Loucy (cell line): Measurements from ENCODE around the gene FGGY.

Experiments
- H2AFZ ChIP-seq: fragments of 200-600 bp; sonication (generic); 2 replicates; pipeline ENCODE4 v1.6.0; 2016; ENCODE audit warnings: antibody characterized with exemption, mild to moderate bottlenecking, low read length, moderate library complexity
- H3F3A ChIP-seq: fragments of 200-600 bp; 2 replicates; pipeline ENCODE4 v1.6.0; 2016; ENCODE audit warnings: antibody characterized with exemption, low read depth, mild to moderate bottlenecking
- H3K27me3 ChIP-seq: fragments of 200-600 bp; sonication (generic); 2 replicates; pipeline ENCODE4 v1.6.1; 2014; ENCODE audit warnings: low read length, mild to moderate bottlenecking; ENCODE audit not compliant: insufficient read depth, poor library complexity, severe bottlenecking
- H3K36me3 ChIP-seq: fragments of 200-600 bp; sonication (generic); 2 replicates; pipeline ENCODE4 v1.6.1; 2016; ENCODE audit warnings: low read length; ENCODE audit not compliant: insufficient read depth
- H3K4me1 ChIP-seq: fragments of 200-600 bp; sonication (generic); 2 replicates; pipeline ENCODE4 v1.5.1; 2014; ENCODE audit warnings: low read length, mild to moderate bottlenecking; ENCODE audit not compliant: insufficient read depth, poor library complexity, severe bottlenecking
- H3K4me2 ChIP-seq: fragments of 200-600 bp; sonication (generic); 2 replicates; pipeline ENCODE4 v1.6.0; 2014; ENCODE audit warnings: antibody characterized with exemption, low read length, low read depth, mild to moderate bottlenecking; ENCODE audit not compliant: poor library complexity, severe bottlenecking
- H3K4me3 ChIP-seq: fragments of 200-600 bp; sonication (generic); 2 replicates; pipeline ENCODE4 v1.5.1; 2014; ENCODE audit warnings: low read length, mild to moderate bottlenecking, mixed read lengths; ENCODE audit not compliant: poor library complexity, severe bottlenecking
- H3K79me2 ChIP-seq: fragments of 200-600 bp; sonication (generic); 2 replicates; pipeline ENCODE4 v1.6.1; 2014; ENCODE audit warnings: low read length; ENCODE audit not compliant: insufficient read depth
- H3K9ac ChIP-seq: fragments of 200-600 bp; sonication (generic); 2 replicates; pipeline ENCODE4 v1.6.0; 2014; ENCODE audit warnings: mild to moderate bottlenecking, low read depth, low read length, moderate library complexity; ENCODE audit not compliant: poor library complexity, severe bottlenecking
- H3K9me2 ChIP-seq: fragments of 200-600 bp; sonication (generic); replicated peaks from 2 replicates; pipeline ENCODE4 v1.6.1; 2016; ENCODE audit warnings: low read depth, low read length, mixed read lengths
- H3K9me3 ChIP-seq: fragments of 200-600 bp; sonication (generic); 2 replicates; pipeline ENCODE4 v1.6.1; 2014; ENCODE audit warnings: mild to moderate bottlenecking, antibody characterized with exemption, low read length, low read depth; ENCODE audit not compliant: insufficient read depth
- H4K20me1 ChIP-seq: fragments of 200-600 bp; sonication (generic); 2 replicates; pipeline ENCODE4 v1.6.0; 2014; ENCODE audit warnings: antibody characterized with exemption, low read length, mild to moderate bottlenecking; ENCODE audit not compliant: insufficient read depth, poor library complexity, severe bottlenecking
- EZH2phosphoT487 ChIP-seq: fragments of 200-600 bp; IDR thresholded peaks from 2 replicates; pipeline ENCODE4 v1.6.1; 2018; ENCODE audit warnings: antibody characterized with exemption, mild to moderate bottlenecking, moderate library complexity, borderline replicate concordance
- TF ChIP-seq, protein P1 (sequence below): fragments of 200-600 bp; sonication (generic); conservative IDR thresholded peaks from 2 replicates; pipeline ENCODE4 v1.5.1; 2014; ENCODE audit warnings: mild to moderate bottlenecking, antibody characterized with exemption, low read length

FGGY gene

GRCh38 chr1:59414406-59415133 lies 117.7 kb downstream of the FGGY start:
- TF ChIP-seq, protein P1, sequence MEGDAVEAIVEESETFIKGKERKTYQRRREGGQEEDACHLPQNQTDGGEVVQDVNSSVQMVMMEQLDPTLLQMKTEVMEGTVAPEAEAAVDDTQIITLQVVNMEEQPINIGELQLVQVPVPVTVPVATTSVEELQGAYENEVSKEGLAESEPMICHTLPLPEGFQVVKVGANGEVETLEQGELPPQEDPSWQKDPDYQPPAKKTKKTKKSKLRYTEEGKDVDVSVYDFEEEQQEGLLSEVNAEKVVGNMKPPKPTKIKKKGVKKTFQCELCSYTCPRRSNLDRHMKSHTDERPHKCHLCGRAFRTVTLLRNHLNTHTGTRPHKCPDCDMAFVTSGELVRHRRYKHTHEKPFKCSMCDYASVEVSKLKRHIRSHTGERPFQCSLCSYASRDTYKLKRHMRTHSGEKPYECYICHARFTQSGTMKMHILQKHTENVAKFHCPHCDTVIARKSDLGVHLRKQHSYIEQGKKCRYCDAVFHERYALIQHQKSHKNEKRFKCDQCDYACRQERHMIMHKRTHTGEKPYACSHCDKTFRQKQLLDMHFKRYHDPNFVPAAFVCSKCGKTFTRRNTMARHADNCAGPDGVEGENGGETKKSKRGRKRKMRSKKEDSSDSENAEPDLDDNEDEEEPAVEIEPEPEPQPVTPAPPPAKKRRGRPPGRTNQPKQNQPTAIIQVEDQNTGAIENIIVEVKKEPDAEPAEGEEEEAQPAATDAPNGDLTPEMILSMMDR = no peak
- no peak for TF ChIP-seq EZH2phosphoT487
- no peak overlapping the region for H3K9ac ChIP-seq
- no peaks in the 10 kb centered on the region for H3F3A ChIP-seq
- H3K36me3 ChIP-seq = no peaks in the 10 kb centered on the region
- no peak overlapping the region for H3K4me3 ChIP-seq
- no peaks in the 10 kb centered on the region for H3K9me2 ChIP-seq
- H3K79me2 ChIP-seq = no peaks in the 10 kb centered on the region
- no peaks in the 10 kb centered on the region for H4K20me1 ChIP-seq
- H3K4me2 ChIP-seq = no peak overlapping the region
- no peaks in the 10 kb centered on the region for H3K27me3 ChIP-seq
- H3K4me1 ChIP-seq = peaks cover 33% of the 10 kb centered on the region
- H3K9me3 ChIP-seq = no peaks in the 10 kb centered on the region
- H2AFZ ChIP-seq = no peak overlapping the region

DNA sequence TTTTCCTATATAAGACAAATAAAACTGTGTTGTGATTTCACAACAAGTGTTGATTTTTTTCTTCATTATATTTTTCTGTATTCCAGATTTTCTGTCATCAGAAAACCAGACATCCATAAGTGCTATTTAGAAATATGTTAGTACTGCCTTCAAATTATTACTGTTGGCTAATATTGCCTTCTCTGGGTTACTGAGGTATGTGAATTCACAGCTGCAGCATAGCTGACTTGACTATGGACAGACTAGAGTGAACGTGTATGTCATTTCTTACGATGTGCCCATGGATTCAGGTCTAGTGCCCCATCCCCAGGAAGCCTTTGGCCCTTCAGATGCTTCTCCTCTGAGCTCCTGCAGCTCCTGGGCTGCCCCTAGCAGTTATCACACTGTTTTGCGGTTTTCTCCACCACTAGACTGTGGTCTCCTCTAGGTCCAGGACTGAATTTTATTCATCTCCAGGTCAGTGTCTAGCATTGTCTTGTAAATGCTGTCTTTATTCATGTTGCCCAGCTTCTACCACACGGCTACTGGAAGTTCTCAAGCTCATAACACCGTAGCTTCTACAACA lies 118.5 kb downstream of the FGGY start:
- Histone ChIP-seq H3K36me3 (no peaks in the 10 kb centered on the region), H3K79me2 (no peaks in the 10 kb centered on the region), H4K20me1 (no peaks in the 10 kb centered on the region), H2AFZ (no peak overlapping the region), H3F3A (no peaks in the 10 kb centered on the region), H3K9ac (no peak overlapping the region), H3K9me2 (no peaks in the 10 kb centered on the region), H3K27me3 (no peaks in the 10 kb centered on the region), H3K9me3 (no peaks in the 10 kb centered on the region), H3K4me2 (no peak overlapping the region), H3K4me3 (no peak overlapping the region), H3K4me1 (peaks cover 33% of the 10 kb centered on the region)
- TF ChIP-seq, protein P1 = no peak
- TF ChIP-seq EZH2phosphoT487 = no peak

DNA sequence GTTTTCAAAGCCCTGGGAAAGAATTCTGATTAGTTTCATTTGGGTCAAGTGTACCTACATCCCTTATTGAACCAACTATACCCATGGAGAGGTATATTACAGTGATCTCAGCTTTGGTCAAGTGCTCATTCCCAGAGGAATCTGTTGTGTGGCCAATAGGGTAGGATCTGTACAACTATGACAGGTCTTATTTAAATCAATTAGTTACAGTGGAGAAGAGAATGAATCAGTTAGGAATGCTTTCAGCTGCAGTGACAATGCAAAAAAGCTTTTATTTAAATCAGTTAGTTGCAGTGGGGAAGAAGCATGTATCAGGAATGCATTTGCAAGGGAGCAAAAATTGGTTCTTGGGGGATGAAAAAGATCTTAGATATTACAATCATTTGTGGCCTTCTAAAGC lies 119.0 kb downstream of the FGGY start:
- Histone ChIP-seq H3F3A (no peaks in the 10 kb centered on the region), H3K4me2 (no peak overlapping the region), H3K27me3 (no peaks in the 10 kb centered on the region), H4K20me1 (no peaks in the 10 kb centered on the region), H3K79me2 (no peaks in the 10 kb centered on the region), H3K4me1 (peaks cover 33% of the 10 kb centered on the region), H3K4me3 (no peak overlapping the region), H3K36me3 (no peaks in the 10 kb centered on the region), H3K9ac (no peak overlapping the region), H3K9me3 (no peaks in the 10 kb centered on the region), H2AFZ (no peak overlapping the region), H3K9me2 (no peaks in the 10 kb centered on the region)
- no peak for TF ChIP-seq EZH2phosphoT487
- TF ChIP-seq, protein P1 = no peak
